ENCODE data around the gene SMYD3. TPM values are rescaled to one million over a fixed set of nuclear protein-coding genes. Genes with fewer than 3 reads are reported as not detected.

SMYD3 gene
- total and polyA plus RNA-seq, 2 donors (not counting 1 experiment from before 2014, with no cell fraction given) = 9.7 to 37.2 TPM

DNA sequence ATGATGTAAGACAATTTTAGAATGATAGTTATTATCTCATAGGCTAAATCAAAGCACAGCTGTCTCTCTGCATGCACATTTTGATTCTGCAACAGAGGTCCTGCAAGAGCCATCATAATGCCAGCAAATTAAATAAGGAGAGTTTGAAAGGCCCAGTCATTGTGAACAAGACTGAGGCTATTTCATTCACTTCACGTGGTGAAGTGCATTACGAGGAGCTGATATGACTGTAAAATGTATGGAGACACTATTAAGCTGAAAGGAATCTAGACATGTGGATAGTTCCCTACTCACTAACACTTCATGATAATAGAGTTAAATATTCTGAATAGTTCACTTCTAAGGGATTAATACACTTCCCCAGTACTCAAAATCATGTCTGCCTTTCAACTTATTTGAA, 299.0 kb downstream of the SMYD3 start:
- no peaks in the 10 kb centered on the region for H4K20me1 ChIP-seq (ENCODE audit: control insufficient read depth, insufficient read depth, low read length, poor library complexity, severe bottlenecking)
- ChIA-PET POLR2A (no interaction called here), CTCF (no interaction called here)
- Mint-ChIP-seq H3K27ac (no peak overlapping the region), H3K27me3 (no peaks in the 10 kb centered on the region), H3K4me1 (no peaks in the 10 kb centered on the region), H3K4me3 (no peak overlapping the region), H3K9me3 (ENCODE audit: insufficient read depth) (no peaks in the 10 kb centered on the region)
- H3K4me1 ChIP-seq (ENCODE audit: control insufficient read depth in 2 of 2, insufficient read depth in 2 of 2, low read length in 2 of 2) = no peaks in the 10 kb centered on the region
- H3K9me3 ChIP-seq (ENCODE audit: control extremely low read depth in 1 of 3, control insufficient read depth in 2 of 3, insufficient read depth in 1 of 3, low read length in 2 of 3) = no peaks in the 10 kb centered on the region
- no peak for DNase-seq
- ATAC-seq (ENCODE audit: low read depth) = no peak
- no peak overlapping the region for H3K4me3 ChIP-seq (ENCODE audit: control extremely low read depth in 1 of 5, extremely low read depth in 1 of 5, insufficient read depth in 1 of 5, low read depth in 2 of 5, low read length in 4 of 5)
- no peak overlapping the region for H3K27ac ChIP-seq (ENCODE audit: low read length in 2 of 2)
- intact Hi-C loops (cut with micrococcal nuclease) = no loop called here
- TF ChIP-seq EZH2 (IDR thresholded peaks at IDR 0.05; ENCODE audit: borderline replicate concordance, insufficient read depth, low read depth, low read length, poor library complexity, severe bottlenecking) = no peak
- TF ChIP-seq, protein P1, sequence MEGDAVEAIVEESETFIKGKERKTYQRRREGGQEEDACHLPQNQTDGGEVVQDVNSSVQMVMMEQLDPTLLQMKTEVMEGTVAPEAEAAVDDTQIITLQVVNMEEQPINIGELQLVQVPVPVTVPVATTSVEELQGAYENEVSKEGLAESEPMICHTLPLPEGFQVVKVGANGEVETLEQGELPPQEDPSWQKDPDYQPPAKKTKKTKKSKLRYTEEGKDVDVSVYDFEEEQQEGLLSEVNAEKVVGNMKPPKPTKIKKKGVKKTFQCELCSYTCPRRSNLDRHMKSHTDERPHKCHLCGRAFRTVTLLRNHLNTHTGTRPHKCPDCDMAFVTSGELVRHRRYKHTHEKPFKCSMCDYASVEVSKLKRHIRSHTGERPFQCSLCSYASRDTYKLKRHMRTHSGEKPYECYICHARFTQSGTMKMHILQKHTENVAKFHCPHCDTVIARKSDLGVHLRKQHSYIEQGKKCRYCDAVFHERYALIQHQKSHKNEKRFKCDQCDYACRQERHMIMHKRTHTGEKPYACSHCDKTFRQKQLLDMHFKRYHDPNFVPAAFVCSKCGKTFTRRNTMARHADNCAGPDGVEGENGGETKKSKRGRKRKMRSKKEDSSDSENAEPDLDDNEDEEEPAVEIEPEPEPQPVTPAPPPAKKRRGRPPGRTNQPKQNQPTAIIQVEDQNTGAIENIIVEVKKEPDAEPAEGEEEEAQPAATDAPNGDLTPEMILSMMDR (IDR thresholded peaks at IDR 0.05) = no peak
- H3K9ac ChIP-seq (ENCODE audit: low read length) = no peak overlapping the region
- H3K36me3 ChIP-seq (replicated peaks in 1 of 2; ENCODE audit: control extremely low read depth in 1 of 2, control insufficient read depth in 1 of 2, extremely low read depth in 1 of 2, insufficient read depth in 2 of 2, low read length in 1 of 2) = no peaks in the 10 kb centered on the region
- H3K79me2 ChIP-seq (ENCODE audit: control insufficient read depth, insufficient read depth, low read length) = no peaks in the 10 kb centered on the region
- H2AFZ ChIP-seq (ENCODE audit: insufficient read depth, low read depth, low read length, poor library complexity, severe bottlenecking) = no peak overlapping the region
- H3K27me3 ChIP-seq (replicated peaks in 1 of 4; ENCODE audit: control extremely low read depth in 1 of 4, control insufficient read depth in 3 of 4, insufficient read depth in 4 of 4, low read length in 3 of 4) = no peaks in the 10 kb centered on the region
- WGBS (ENCODE audit: insufficient coverage) = no CpG with 5 or more reads among the region's 2 CpGs
- no peak overlapping the region for H3K4me2 ChIP-seq (replicated peaks; ENCODE audit: low read depth, low read length, poor library complexity, severe bottlenecking)

DNA sequence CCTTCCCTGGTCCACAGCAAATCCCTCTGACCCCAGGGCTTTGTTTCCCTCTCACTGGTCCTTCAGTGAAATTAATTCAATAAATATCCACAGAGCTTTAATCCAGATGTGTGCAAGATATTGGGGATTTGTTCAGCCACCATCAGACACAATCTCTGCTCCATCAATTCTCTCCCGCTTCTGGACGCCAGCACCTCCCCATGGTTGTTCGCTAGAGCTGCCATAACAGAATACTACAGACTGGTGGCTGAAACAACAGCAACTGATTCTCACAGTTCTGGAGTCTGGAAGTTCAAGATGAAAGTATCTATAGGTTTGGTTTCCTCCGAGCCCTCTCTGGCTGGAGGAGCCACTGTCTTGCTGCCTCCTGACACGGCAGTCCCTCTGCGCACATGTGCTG, 303.9 kb downstream of the SMYD3 start:
- H3K9me3 ChIP-seq (ENCODE audit: control extremely low read depth in 1 of 3, control insufficient read depth in 2 of 3, insufficient read depth in 1 of 3, low read length in 2 of 3) = no peaks in the 10 kb centered on the region
- POLR2A ChIA-PET = no interaction called here
- H3K27ac ChIP-seq (ENCODE audit: low read length in 2 of 2) = no peak overlapping the region
- no peaks in the 10 kb centered on the region for H3K27me3 ChIP-seq (replicated peaks in 1 of 4; ENCODE audit: control extremely low read depth in 1 of 4, control insufficient read depth in 3 of 4, insufficient read depth in 4 of 4, low read length in 3 of 4)
- no peaks in the 10 kb centered on the region for H3K36me3 ChIP-seq (replicated peaks in 1 of 2; ENCODE audit: control extremely low read depth in 1 of 2, control insufficient read depth in 1 of 2, extremely low read depth in 1 of 2, insufficient read depth in 2 of 2, low read length in 1 of 2)
- H3K4me2 ChIP-seq (replicated peaks; ENCODE audit: low read depth, low read length, poor library complexity, severe bottlenecking) = no peak overlapping the region
- H3K4me1 Mint-ChIP-seq = no peaks in the 10 kb centered on the region
- no peaks in the 10 kb centered on the region for H3K27me3 Mint-ChIP-seq
- CTCF ChIA-PET = no interaction called here
- H3K4me1 ChIP-seq (ENCODE audit: control insufficient read depth in 2 of 2, insufficient read depth in 2 of 2, low read length in 2 of 2) = no peaks in the 10 kb centered on the region
- H3K27ac Mint-ChIP-seq = no peak overlapping the region
- no peaks in the 10 kb centered on the region for H3K9me3 Mint-ChIP-seq (ENCODE audit: insufficient read depth)
- no peak for TF ChIP-seq EZH2 (IDR thresholded peaks at IDR 0.05; ENCODE audit: borderline replicate concordance, insufficient read depth, low read depth, low read length, poor library complexity, severe bottlenecking)
- TF ChIP-seq, protein P1 (IDR thresholded peaks at IDR 0.05) = no peak
- H2AFZ ChIP-seq (ENCODE audit: insufficient read depth, low read depth, low read length, poor library complexity, severe bottlenecking) = no peak overlapping the region
- ATAC-seq (ENCODE audit: low read depth) (no peak), DNase-seq (no peak)
- no peaks in the 10 kb centered on the region for H3K79me2 ChIP-seq (ENCODE audit: control insufficient read depth, insufficient read depth, low read length)
- no peak overlapping the region for H3K9ac ChIP-seq (ENCODE audit: low read length)
- no peak overlapping the region for H3K4me3 ChIP-seq (ENCODE audit: control extremely low read depth in 1 of 5, extremely low read depth in 1 of 5, insufficient read depth in 1 of 5, low read depth in 2 of 5, low read length in 4 of 5)
- WGBS (ENCODE audit: insufficient coverage) = 98% methylated on average over 5 of the region's 6 CpGs
- intact Hi-C loops (cut with micrococcal nuclease) = no loop called here
- no peaks in the 10 kb centered on the region for H4K20me1 ChIP-seq (ENCODE audit: control insufficient read depth, insufficient read depth, low read length, poor library complexity, severe bottlenecking)
- no peak overlapping the region for H3K4me3 Mint-ChIP-seq
